KMS-11 (cell line): Measurements from ENCODE around the gene S100A1.

Experiments
- H2AFZ ChIP-seq: fragments of 200-600 bp; sonication (generic); 2 replicates; pipeline ENCODE4 v1.6.1; 2016; ENCODE audit warnings: antibody characterized with exemption, mixed run types, low read depth
- H3K27ac ChIP-seq: fragments of 200-600 bp; sonication (generic); 2 replicates; pipeline ENCODE4 v1.6.1; 2016; ENCODE audit warnings: mild to moderate bottlenecking, mixed run types
- H3K27me3 ChIP-seq: fragments of 200-600 bp; sonication (generic); 2 replicates; pipeline ENCODE4 v1.6.1; 2017; ENCODE audit warnings: mild to moderate bottlenecking, low read depth, mixed run types, moderate library complexity; ENCODE audit not compliant: insufficient read depth
- H3K36me3 ChIP-seq: fragments of 200-600 bp; sonication (generic); 2 replicates; pipeline ENCODE4 v1.6.1; 2017; ENCODE audit warnings: mild to moderate bottlenecking, mixed run types; ENCODE audit not compliant: insufficient read depth
- H3K4me1 ChIP-seq: fragments of 200-600 bp; sonication (generic); 2 replicates; pipeline ENCODE4 v1.6.1; 2016; ENCODE audit warnings: mild to moderate bottlenecking, low read depth, mixed run types; ENCODE audit not compliant: poor library complexity, severe bottlenecking
- H3K4me2 ChIP-seq: fragments of 200-600 bp; sonication (generic); 2 replicates; pipeline ENCODE4 v1.7.0; 2016; ENCODE audit warnings: mild to moderate bottlenecking, mixed run types
- H3K4me3 ChIP-seq: fragments of 200-600 bp; sonication (generic); IDR thresholded peaks from 2 replicates; pipeline ENCODE4 v1.6.1; 2017; ENCODE audit warnings: low read depth, low read length, mixed read lengths; ENCODE audit not compliant: insufficient read depth
- H3K79me2 ChIP-seq: fragments of 200-600 bp; sonication (generic); 2 replicates; pipeline ENCODE4 v1.6.1; 2016; ENCODE audit warnings: low read depth, mixed run types; ENCODE audit not compliant: insufficient read depth
- H3K9ac ChIP-seq: fragments of 200-600 bp; sonication (generic); 2 replicates; pipeline ENCODE4 v1.6.1; 2016; ENCODE audit warnings: mild to moderate bottlenecking, mixed run types
- H4K20me1 ChIP-seq: fragments of 200-600 bp; sonication (generic); 2 replicates; pipeline ENCODE4 v1.6.1; 2016; ENCODE audit warnings: mild to moderate bottlenecking, mixed run types; ENCODE audit not compliant: insufficient read depth
- TF ChIP-seq, protein P1 (sequence below): fragments of 200-600 bp; sonication (generic); conservative IDR thresholded peaks from 2 replicates; pipeline ENCODE4 v1.6.1; 2017; ENCODE audit warnings: low read depth, mild to moderate bottlenecking, antibody characterized with exemption, low read length, moderate library complexity, mixed read lengths

S100A1 gene

DNA sequence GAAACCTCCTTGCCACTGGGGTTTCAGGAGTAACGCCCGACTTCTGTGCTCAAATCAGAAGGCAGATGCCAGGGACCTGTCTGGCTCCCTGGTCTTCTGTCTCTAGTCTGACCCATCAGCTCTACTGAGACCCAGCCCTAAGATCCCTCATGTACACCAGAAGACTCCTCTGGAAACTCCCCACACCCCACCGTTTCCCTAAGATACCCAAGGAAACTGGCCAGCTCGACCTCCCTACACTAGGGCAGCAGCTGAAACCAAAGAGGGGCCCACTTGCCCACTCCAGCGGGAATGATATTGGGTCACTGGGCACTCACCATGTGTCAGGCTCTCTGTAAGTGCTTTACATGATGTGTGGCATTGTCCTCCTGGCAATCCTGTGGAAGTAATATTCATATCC lies 14.8 kb upstream of the S100A1 start:
- H2AFZ ChIP-seq: no peak overlapping the region
- H3K4me1 ChIP-seq: no peaks in the 10 kb centered on the region
- no peak overlapping the region for H3K4me3 ChIP-seq
- no peak overlapping the region for H3K27ac ChIP-seq
- H4K20me1 ChIP-seq: no peaks in the 10 kb centered on the region
- H3K36me3 ChIP-seq: no peaks in the 10 kb centered on the region
- 0 out of 2 replicates have a peak, but pooled peaks cover 3% of the 10 kb centered on the region for H3K27me3 ChIP-seq
- no peak overlapping the region for H3K4me2 ChIP-seq
- no peak overlapping the region for H3K9ac ChIP-seq
- H3K79me2 ChIP-seq: no peaks in the 10 kb centered on the region
- TF ChIP-seq, protein P1, sequence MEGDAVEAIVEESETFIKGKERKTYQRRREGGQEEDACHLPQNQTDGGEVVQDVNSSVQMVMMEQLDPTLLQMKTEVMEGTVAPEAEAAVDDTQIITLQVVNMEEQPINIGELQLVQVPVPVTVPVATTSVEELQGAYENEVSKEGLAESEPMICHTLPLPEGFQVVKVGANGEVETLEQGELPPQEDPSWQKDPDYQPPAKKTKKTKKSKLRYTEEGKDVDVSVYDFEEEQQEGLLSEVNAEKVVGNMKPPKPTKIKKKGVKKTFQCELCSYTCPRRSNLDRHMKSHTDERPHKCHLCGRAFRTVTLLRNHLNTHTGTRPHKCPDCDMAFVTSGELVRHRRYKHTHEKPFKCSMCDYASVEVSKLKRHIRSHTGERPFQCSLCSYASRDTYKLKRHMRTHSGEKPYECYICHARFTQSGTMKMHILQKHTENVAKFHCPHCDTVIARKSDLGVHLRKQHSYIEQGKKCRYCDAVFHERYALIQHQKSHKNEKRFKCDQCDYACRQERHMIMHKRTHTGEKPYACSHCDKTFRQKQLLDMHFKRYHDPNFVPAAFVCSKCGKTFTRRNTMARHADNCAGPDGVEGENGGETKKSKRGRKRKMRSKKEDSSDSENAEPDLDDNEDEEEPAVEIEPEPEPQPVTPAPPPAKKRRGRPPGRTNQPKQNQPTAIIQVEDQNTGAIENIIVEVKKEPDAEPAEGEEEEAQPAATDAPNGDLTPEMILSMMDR: no peak

DNA sequence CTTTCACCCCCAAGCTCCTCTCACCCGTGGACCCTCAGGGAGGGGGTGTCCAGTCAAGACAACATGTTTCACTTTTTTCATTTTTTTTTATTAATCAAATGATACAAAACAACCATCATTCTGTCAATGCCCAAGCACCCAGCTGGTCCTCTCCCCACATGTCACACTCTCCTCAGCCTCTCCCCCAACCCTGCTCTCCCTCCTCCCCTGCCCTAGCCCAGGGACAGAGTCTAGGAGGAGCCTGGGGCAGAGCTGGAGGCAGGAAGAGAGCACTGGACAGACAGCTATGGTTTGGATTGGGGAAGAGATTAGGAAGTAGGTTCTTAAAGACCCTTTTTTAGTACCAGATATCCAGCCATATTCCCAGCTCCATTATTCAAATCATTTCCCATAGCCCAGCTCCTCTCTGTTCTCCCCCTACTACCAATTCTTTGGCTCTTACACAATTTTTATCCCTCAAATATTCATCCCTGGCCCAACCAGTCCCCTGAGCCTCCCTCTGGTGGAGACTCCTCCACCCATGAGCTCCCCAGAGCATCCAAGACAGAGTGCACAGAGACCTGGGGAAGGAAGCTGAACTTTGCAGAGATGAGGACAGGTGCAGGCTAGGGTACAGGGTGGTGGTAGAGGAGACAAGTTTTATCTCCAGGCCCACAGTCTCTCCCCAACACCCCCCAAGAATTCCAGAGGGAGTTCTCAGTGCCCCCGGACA lies 13.9 kb upstream of the S100A1 start:
- Histone ChIP-seq H3K79me2 (no peaks in the 10 kb centered on the region), H4K20me1 (no peaks in the 10 kb centered on the region), H3K9ac (no peak overlapping the region), H3K4me2 (no peak overlapping the region), H3K27ac (no peak overlapping the region), H2AFZ (no peak overlapping the region), H3K27me3 (0 out of 2 replicates have a peak, but pooled peaks cover 3% of the 10 kb centered on the region), H3K36me3 (no peaks in the 10 kb centered on the region), H3K4me3 (no peak overlapping the region), H3K4me1 (no peaks in the 10 kb centered on the region)
- TF ChIP-seq, protein P1: no peak

DNA sequence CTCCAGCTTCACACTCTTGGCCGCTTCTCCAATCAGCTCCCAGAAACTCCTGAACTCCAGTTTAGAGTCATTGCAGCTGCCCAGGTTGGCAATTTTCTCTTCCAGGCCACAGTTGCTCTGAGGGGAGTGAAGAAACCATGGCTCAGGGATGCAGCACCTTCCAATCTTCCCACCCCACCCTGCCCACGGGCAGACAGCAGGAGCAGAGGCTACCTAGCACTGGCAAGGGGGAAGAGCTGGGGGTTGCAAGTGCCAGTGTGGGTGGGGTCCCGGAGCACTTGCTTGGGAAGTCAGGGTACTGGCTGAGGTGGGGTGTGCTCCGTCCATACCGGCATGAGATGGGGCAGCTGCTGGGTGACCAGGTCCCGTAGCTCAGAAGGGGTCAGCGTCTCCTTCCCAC lies 13.3 kb upstream of the S100A1 start:
- Histone ChIP-seq H4K20me1 (no peaks in the 10 kb centered on the region), H3K9ac (no peak overlapping the region), H3K27me3 (0 out of 2 replicates have a peak, but pooled peaks cover 3% of the 10 kb centered on the region), H3K27ac (no peak overlapping the region), H3K79me2 (no peaks in the 10 kb centered on the region), H3K4me3 (no peak overlapping the region), H3K36me3 (no peaks in the 10 kb centered on the region), H2AFZ (no peak overlapping the region), H3K4me1 (no peaks in the 10 kb centered on the region), H3K4me2 (no peak overlapping the region)
- TF ChIP-seq, protein P1: no peak

DNA sequence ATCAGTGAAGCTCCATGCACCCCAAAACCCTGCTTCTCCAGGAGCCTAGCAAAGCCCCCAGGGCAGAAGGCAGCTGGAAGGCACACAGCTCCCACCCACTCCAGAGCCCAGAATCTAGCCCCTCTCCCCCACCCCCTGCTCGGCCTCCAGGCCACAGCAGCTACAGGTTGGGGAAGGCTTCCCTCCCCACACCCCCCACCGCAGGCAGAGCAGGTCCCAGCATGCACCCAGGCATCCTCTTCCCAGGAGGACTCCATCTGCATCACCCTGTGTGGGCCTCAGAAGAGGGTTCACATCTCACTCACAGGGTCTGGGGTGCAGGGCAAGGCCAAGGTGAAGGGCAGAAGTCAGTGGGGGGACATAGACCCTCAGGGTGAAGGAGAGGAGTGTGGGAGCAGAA lies 12.8 kb upstream of the S100A1 start:
- H4K20me1 ChIP-seq: no peaks in the 10 kb centered on the region
- H3K36me3 ChIP-seq: no peaks in the 10 kb centered on the region
- H3K4me2 ChIP-seq: no peak overlapping the region
- no peak overlapping the region for H2AFZ ChIP-seq
- no peak overlapping the region for H3K4me3 ChIP-seq
- no peaks in the 10 kb centered on the region for H3K4me1 ChIP-seq
- H3K27ac ChIP-seq: no peak overlapping the region
- H3K79me2 ChIP-seq: no peaks in the 10 kb centered on the region
- H3K27me3 ChIP-seq: no peaks in the 10 kb centered on the region
- no peak overlapping the region for H3K9ac ChIP-seq
- TF ChIP-seq, protein P1: no peak
